ENCODE data around the gene PFDN4.

- TF ChIP-seq POLR2A (IDR thresholded peaks at IDR 0.05; ENCODE audit: low read length) (no peak), GATA1 (IDR thresholded peaks at IDR 0.05; ENCODE audit: low read depth, low read length) (no peak)
Observed at GRCh38 chr20:54178256-54178655, 29.6 kb upstream of the PFDN4 start.

Measured in erythroblast (primary cell).